GM23248 (cell line): ENCODE measurements around the gene CEP192.

Source experiments
- EZH2 ChIP-seq: fragments of 200-600 bp; sonication (generic); IDR thresholded peaks from 2 replicates; pipeline ENCODE4 v1.6.1; 2018; ENCODE audit warnings: antibody characterized with exemption, mild to moderate bottlenecking; ENCODE audit not compliant: insufficient read depth, poor library complexity, severe bottlenecking
- EZH2phosphoT487 ChIP-seq: fragments of 200-600 bp; sonication (generic); IDR thresholded peaks from 2 replicates; pipeline ENCODE4 v1.6.1; 2018; ENCODE audit warnings: antibody characterized with exemption, moderate library complexity, mild to moderate bottlenecking, low read depth; ENCODE audit not compliant: insufficient read depth

GRCh38 chr18:13014818-13015217 lies 23.7 kb downstream of the CEP192 start:
- TF ChIP-seq EZH2 (no peak), EZH2phosphoT487 (no peak)
